Left ventricle myocardium superior (tissue), 1 donor: ENCODE measurements around the gene CNTNAP5. TPM values are rescaled to one million over a fixed set of nuclear protein-coding genes. Genes with fewer than 3 reads are reported as not detected.
A peak's percentile ranks its signal among the peaks of the same experiment; 100 is the strongest.

Source experiments
- ATAC-seq: fragments of 200-7000 bp; cut with Tn5 transposase; one replicate; pipeline ENCODE4 v1.9.1; 2020; ENCODE audit warnings: mild to moderate bottlenecking, moderate library complexity
- DNase-seq: peaks from one replicate; pipeline ENCODE4 v3.0.0-alpha.2; 2020
- intact Hi-C: fragments of 100-400 bp; cut with micrococcal nuclease; formaldehyde crosslinking; loops from one replicate; pipeline ENCODE4 v1.11.0; 2022
- total RNA-seq: library from RNA; stranded (reverse); fragmentation: NEBNext Ultra II Directional; extraction: Animal tissue kit (Norgen Biotek cat#: 25700); gene quantifications from one replicate; pipeline ENCODE4 v1.2.1, GENCODE V29; 2021
- donor health status: DM: no; HTN: yes; CAD: no; lungs with severe emphysema.

Gene CNTNAP5
- total RNA-seq, 1 donor from 2014 or later = not detected

DNA sequence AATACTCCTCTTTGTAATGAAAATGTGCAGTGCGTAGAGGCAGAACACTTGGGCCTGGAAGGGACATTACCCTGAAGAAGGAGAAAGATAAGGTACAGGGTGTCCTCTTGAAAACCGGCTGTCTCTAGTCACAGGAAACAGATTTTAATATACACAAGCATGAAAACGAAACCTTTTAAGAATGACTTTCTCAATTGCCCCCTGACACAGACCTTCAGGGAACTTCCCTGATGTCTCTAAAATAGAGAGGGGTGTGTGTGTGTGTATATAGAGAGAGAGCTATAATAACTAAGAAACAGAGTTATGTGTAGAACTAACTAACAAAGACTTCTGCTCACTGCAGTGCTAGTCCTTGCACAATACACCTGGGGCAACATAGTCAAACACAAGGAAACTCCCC is 780.0 kb downstream of the CNTNAP5 start:
- intact Hi-C loops = loop anchor here (10.0 kb wide), 1 partner anchor 780 kb away; the partner anchor contains the start of gene CNTNAP5
- no peak for DNase-seq

GRCh38 chr2:124810132-124810531 is 785.0 kb downstream of the CNTNAP5 start:
- ATAC-seq = peak; percentile 85
- intact Hi-C loops = no loop called here
- no peak for DNase-seq

More for the DNA sequence above, 780.0 kb downstream of the CNTNAP5 start:
- no peak for ATAC-seq

DNA sequence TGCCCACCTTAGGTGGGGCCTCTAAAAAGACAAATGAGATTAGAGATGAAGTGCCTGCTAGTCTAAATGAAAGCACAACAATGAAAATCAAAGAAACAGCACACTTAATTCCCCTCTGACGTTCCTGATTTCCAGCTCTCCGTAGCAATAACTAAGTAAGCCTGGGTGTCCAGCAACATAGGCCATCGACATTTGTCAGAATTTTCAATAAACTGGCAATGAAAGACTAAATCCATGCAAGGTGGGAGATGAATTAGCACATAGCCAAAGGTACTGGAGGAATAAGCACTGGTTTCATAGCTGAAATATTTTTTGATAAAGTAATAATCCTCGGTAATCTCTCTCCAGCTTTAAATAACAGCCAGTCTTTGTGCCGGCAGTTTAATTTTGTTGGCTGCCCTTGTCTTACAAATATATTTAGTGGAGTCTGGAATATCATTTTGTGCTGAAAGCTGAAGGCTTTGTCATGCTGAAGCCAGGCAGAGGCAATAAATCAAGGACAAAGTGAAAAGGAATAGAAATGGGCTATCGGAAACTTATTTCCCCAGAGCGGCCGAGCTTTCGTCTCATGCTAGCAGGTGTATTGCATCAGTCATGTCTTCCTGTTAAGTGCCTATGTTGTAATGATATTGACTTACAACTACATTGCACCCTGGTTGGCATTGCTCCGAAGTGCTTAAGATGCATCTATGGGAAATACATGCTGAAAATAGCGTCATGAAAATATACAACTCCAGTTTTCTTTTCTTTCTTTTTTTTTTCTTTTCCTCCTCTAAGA is 790.1 kb downstream of the CNTNAP5 start:
- no peak for ATAC-seq
- intact Hi-C loops = no loop called here
- no peak for DNase-seq

DNA sequence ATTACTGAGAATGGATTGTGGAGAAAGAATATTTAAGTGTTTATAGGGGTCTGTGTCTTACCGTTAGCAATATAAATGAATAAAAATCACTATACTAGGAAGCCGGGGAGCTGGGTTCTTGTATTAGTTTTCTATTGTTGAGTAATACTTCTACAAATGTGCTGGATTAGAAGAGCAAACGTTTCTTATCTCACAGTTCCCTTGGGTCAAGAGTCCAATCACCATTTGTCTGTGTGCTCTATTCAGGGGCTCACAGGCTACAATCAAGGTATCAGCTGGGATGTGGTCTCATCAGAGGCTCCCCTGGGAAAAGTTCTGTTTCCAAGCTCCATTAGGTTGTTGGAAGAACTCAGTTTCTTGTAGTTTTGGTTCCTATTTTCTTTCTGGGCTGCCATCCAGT is 790.9 kb downstream of the CNTNAP5 start:
- intact Hi-C loops = no loop called here
- DNase-seq (no peak), ATAC-seq (no peak)

DNA sequence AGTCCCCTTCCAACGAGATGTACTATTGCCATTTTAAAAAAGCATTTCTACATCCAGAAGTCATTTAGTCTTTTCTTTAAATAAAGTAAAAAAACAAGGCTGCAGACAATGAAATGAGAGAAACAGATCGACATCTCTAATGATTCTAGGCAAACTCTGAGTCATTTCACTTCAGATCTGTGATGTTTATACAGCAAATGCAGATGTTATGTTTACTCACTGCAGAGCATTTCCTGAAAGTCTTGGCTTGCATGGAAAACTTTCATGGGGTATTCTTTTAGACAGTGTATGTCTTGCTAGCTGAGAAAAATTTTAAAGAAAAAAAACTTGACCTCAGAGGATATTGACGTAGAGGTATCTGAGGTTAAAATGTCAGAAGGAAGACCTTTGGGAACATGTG is 797.4 kb downstream of the CNTNAP5 start:
- no peak for DNase-seq
- intact Hi-C loops = no loop called here
- ATAC-seq = no peak

DNA sequence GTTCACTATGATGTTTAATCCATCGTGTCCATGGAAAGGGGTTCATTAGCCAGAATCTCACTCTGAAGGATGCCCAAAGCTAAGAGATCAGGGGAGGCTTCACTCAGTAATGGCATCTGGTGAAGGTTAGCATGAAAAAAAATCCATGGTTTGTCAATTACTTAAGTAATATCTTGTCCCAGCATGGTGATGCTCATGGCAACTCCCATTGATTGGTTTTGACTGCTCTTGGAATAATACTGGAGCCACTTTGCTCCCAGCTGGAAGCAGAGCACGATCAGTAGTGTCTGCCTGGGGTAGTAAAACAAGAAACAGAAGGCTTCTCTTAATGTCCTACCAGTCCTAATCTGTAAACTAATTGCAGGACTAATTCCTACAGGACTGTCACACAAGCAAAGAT is 799.4 kb downstream of the CNTNAP5 start:
- intact Hi-C loops = no loop called here
- ATAC-seq (no peak), DNase-seq (no peak)

GRCh38 chr2:124832521-124832920 is 807.4 kb downstream of the CNTNAP5 start:
- DNase-seq = no peak
- ATAC-seq = no peak
- intact Hi-C loops = no loop called here

- DNase-seq (no peak), ATAC-seq (no peak)
- intact Hi-C loops = no loop called here
Measured at GRCh38 chr2:124834331-124834730, 809.2 kb downstream of the CNTNAP5 start.

DNA sequence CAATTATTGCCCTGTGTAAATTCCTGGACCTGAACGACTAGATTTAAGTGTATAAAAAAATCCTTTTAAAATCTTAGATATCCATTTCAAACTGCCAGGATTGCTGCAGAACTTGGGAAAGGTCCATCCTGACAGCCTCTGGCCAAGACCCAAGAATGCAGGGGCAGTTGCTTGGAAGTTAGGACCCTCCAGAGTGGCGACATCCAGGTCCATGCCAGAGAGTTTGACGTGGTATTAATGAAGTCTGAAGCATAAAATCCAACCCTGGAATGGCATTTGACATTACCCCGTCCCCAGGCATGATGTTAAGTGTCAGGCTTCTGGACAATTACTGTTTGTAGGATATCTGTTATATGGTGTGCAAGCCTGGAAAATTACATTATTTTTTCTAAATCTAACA is 810.2 kb downstream of the CNTNAP5 start:
- DNase-seq (no peak), ATAC-seq (no peak)
- intact Hi-C loops = no loop called here

DNA sequence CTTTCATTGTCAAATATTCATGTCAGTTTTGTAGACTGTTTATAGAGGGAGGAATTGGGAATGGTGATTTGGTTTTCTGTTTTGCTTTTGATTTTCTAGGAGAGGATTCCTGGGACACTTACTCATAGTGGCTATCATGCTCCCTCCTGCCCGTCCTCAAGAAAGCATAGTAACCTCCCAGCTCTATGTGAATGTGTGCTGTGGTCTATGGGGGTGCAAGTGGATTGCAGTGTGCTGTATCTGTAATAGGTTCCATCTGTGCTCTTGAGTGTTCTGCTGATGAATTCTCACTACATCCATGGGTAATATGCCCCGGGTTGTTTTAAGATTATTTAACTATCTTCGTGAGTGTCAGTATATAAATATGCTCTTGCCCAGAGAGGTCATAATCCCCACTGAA is 811.3 kb downstream of the CNTNAP5 start:
- DNase-seq = no peak
- intact Hi-C loops = no loop called here
- ATAC-seq = no peak

DNA sequence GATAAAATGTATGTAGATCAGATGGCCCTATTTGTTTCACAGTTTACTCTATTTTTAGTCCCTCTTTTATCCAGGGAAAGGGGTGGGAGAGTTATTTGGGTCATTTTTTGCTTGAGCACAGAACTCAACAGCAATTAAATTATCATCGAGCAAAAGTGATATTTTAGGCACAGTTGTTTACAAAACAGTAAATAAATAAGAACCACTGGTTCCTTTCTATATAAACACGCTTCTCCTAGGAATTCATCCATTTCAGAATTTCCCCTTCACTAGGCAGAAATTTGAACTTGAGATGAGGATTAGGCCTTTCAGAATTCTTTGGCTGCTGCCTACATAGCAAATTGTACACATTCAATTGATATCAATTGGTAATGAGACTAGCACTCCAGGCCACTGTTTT is 812.4 kb downstream of the CNTNAP5 start:
- intact Hi-C loops = no loop called here
- ATAC-seq = no peak
- no peak for DNase-seq

- intact Hi-C loops = no loop called here
- DNase-seq = no peak
- ATAC-seq = no peak
Measured at GRCh38 chr2:124838406-124838805, 813.3 kb downstream of the CNTNAP5 start.

GRCh38 chr2:124867247-124867646 is 842.2 kb downstream of the CNTNAP5 start:
- ATAC-seq (no peak), DNase-seq (no peak)
- intact Hi-C loops = no loop called here

GRCh38 chr2:124874219-124874618 is 849.1 kb downstream of the CNTNAP5 start:
- no peak for DNase-seq
- ATAC-seq = no peak
- intact Hi-C loops = no loop called here

GRCh38 chr2:124874676-124875075 is 849.6 kb downstream of the CNTNAP5 start:
- no peak for ATAC-seq
- no peak for DNase-seq
- intact Hi-C loops = no loop called here

DNA sequence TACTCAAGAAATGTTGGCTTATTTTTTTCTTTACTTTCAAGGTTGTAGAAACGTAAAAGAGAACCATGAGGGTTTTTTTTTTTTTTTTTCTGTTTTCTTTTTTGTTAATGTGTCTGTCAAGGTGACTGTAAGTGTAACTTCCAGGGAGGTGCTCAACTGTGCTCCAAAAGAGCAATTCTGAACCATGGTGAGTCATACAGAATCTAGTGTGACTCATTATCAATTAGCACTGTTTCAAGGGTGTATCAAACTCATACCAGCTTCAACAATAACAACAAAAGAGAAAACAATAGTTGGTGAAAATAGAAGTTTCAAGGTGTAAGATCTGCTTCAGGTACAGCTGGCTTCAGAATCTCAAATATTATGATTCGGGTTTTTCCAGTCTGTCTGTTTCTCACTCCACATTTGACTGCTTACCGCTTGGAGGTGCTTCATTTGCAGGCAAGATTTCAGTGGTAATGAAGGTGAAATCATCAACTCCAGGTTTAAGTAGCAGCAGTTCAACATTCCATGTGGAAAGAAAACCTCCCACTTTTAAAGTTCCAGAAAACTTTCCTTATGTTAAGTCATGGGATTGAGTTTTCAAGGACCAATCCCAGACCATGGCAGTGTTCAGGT is 850.6 kb downstream of the CNTNAP5 start:
- ATAC-seq (no peak), DNase-seq (no peak)
- intact Hi-C loops = no loop called here

- intact Hi-C loops = no loop called here
- no peak for DNase-seq
- no peak for ATAC-seq
Measured at GRCh38 chr2:124877141-124877577, 852.1 kb downstream of the CNTNAP5 start.

- intact Hi-C loops = no loop called here
- no peak for ATAC-seq
- no peak for DNase-seq
Measured at GRCh38 chr2:124879640-124880039, 854.6 kb downstream of the CNTNAP5 start.

DNA sequence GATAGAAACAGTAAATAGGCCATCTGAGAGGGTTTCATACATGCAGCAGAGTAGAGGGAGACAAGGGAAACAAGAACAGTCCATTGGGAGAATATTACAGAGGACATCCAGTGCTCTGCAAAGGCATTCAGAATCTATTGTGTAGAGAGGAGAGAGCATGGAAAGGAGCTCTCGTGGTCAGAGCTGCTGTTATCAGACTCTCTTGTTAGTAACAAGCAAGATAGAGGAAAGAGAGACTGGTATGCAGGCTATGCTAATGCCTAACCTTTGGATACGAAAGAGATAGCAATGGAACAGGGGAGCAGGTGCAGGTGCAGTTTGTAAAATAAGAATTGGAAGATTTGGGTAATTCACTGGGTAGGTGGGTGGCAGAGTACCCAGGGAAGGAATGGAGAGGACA is 855.9 kb downstream of the CNTNAP5 start:
- no peak for ATAC-seq
- no peak for DNase-seq
- intact Hi-C loops = no loop called here

DNA sequence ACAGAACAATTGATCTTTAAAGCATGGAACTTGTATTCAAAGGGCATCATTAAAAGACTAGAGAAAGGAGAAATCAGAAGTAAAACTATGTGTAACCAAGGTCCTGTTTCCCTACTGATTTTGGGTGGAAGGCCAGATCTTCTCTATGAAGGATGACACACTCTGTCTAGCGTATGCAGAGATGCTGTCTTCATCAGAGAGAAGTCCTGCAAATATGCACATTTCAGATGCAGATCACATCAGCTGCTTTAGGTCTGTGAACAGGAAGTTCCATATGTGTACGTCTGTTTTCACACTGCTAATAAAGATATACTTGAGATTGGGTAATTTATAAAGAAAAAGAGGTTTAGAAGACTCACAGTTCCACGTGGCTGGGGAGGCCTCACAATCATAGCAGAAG is 857.3 kb downstream of the CNTNAP5 start:
- ATAC-seq = no peak
- intact Hi-C loops = no loop called here
- DNase-seq = no peak

- ATAC-seq (no peak), DNase-seq (no peak)
- intact Hi-C loops = no loop called here
Measured at GRCh38 chr2:124883595-124883994, 858.5 kb downstream of the CNTNAP5 start.
